Effector CD8-positive, alpha-beta T cell (primary cell): Measurements from ENCODE around the gene CD83.

ENCODE experiments used
- DNase-seq: peaks from one replicate; lab custom pipeline; 2025; lab: John Stamatoyannopoulos, UW

The CD83 gene

GRCh38 chr6:14091339-14091978, 26.1 kb upstream of the CD83 start:
- no peak for DNase-seq

- no peak for DNase-seq
These were observed 25.3 kb upstream of the CD83 start for GRCh38 chr6:14092316-14092715.

- no peak for DNase-seq
These were observed 24.5 kb upstream of the CD83 start for GRCh38 chr6:14092838-14093789.

- no peak for DNase-seq
These were observed 22.9 kb upstream of the CD83 start for GRCh38 chr6:14094721-14095120.

- DNase-seq = no peak
These were observed 22.1 kb upstream of the CD83 start for GRCh38 chr6:14095437-14095836.

GRCh38 chr6:14100138-14100537, 17.4 kb upstream of the CD83 start:
- no peak for DNase-seq

- DNase-seq = no peak
These were observed 16.6 kb upstream of the CD83 start for GRCh38 chr6:14100966-14101365.

GRCh38 chr6:14102383-14102782, 15.2 kb upstream of the CD83 start:
- no peak for DNase-seq

- no peak for DNase-seq
These were observed 12.0 kb upstream of the CD83 start for GRCh38 chr6:14105547-14105946.

GRCh38 chr6:14107000-14107399, 10.6 kb upstream of the CD83 start:
- DNase-seq = no peak

- no peak for DNase-seq
These were observed 9.7 kb upstream of the CD83 start for GRCh38 chr6:14107711-14108494.

GRCh38 chr6:14108571-14109410, 8.8 kb upstream of the CD83 start:
- no peak for DNase-seq

GRCh38 chr6:14109411-14109826, 8.2 kb upstream of the CD83 start:
- no peak for DNase-seq

GRCh38 chr6:14110001-14110818, 7.4 kb upstream of the CD83 start:
- DNase-seq = no peak

GRCh38 chr6:14113976-14114375, 3.6 kb upstream of the CD83 start:
- no peak for DNase-seq

GRCh38 chr6:14118091-14118439, 493 bp downstream of the CD83 start:
- DNase-seq = no peak

- no peak for DNase-seq
These were observed 874 bp downstream of the CD83 start for GRCh38 chr6:14118446-14118845.

GRCh38 chr6:14119784-14120183, 2.2 kb downstream of the CD83 start:
- no peak for DNase-seq

GRCh38 chr6:14120546-14120945, 3.0 kb downstream of the CD83 start:
- DNase-seq = no peak

- no peak for DNase-seq
These were observed 4.4 kb downstream of the CD83 start for GRCh38 chr6:14121936-14122344.
